Stomach (tissue), 9 donors: ENCODE results near the gene CEP72. TPM values are rescaled to one million over a fixed set of nuclear protein-coding genes. Genes with fewer than 3 reads are reported as not detected.
A peak's percentile ranks its signal among the peaks of the same experiment; 100 is the strongest.

Experiments
- DNase-seq, 2 donors: peaks; one replicate each; pipeline versions ENCODE4 v3.0.0 to v3.0.0-alpha.2; 2013 to 2019
- H3K27ac ChIP-seq, 5 donors: fragments of 200-600 bp in 4 of 5; sonication (generic) in 4 of 5; one replicate each; pipeline ENCODE4 v1.5.1; 2013 to 2019; ENCODE audit warnings: mild to moderate bottlenecking in 1 of 5, moderate library complexity in 1 of 5
- H3K27me3 ChIP-seq, 3 donors: fragments of 200-600 bp; sonication (generic); one replicate each; pipeline ENCODE4 v1.5.1; 2017 to 2019; ENCODE audit warnings: mixed run types in 1 of 3
- H3K36me3 ChIP-seq, 4 donors: fragments of 200-600 bp; sonication (generic); 1 replicate in 3 of 4; 2 replicates in 1 of 4; pipeline ENCODE4 v1.5.1; 2016 to 2019
- H3K4me1 ChIP-seq, 4 donors: fragments of 200-600 bp; sonication (generic); one replicate each; pipeline ENCODE4 v1.5.1; 2016 to 2019
- H3K4me3 ChIP-seq, 4 donors: fragments of 200-600 bp; sonication (generic) in 3 of 4; one replicate each; pipeline ENCODE4 v1.5.1; 2016 to 2019; ENCODE audit warnings: mild to moderate bottlenecking in 1 of 4
- H3K9me3 ChIP-seq, 4 donors: fragments of 200-600 bp; sonication (generic); one replicate each; pipeline ENCODE4 v1.5.1; 2016 to 2019
- EP300 ChIP-seq: sonication (generic); formaldehyde crosslinking; IDR thresholded peaks from one replicate; pipeline ENCODE4 v1.6.1; 2017; ENCODE audit warnings: antibody characterized with exemption
- POLR2A ChIP-seq, 4 donors: fragments of 450-650 bp; IDR thresholded peaks; one replicate each; pipeline ENCODE4 v1.6.1; 2016; ENCODE audit warnings: antibody characterized with exemption in 4 of 4, control low read depth in 2 of 4, mild to moderate bottlenecking in 1 of 4, moderate library complexity in 1 of 4
- POLR2AphosphoS5 ChIP-seq, 3 donors: sonication (generic); formaldehyde crosslinking; IDR thresholded peaks; one replicate each; pipeline ENCODE4 v1.6.1; 2016; ENCODE audit warnings: antibody characterized with exemption in 3 of 3
- WGBS, 5 donors: extraction: QIAGEN DNeasy Blood & Tissue Kit in 3 of 5; methylation state at CpG; one replicate each; pipeline versions ENCODE4 v1.1.5 to v1.1.7; 2013 to 2018; 5-methylcytosine and 5-hydroxymethylcytosine counted together
- intact Hi-C: fragments of 100-400 bp; cut with DNase I; formaldehyde crosslinking; loops from one replicate; pipeline ENCODE4 v1.15.1; 2023; ENCODE audit warnings: low total_unique reads
- polyA plus RNA-seq, 3 donors: library from polyadenylated mRNA; stranded (reverse); fragments of 200-250 nt; gene quantifications; one replicate each; pipeline ENCODE4 v1.2.3, GENCODE V29; 2013
- total RNA-seq, 5 donors: library from RNA; depleted of rRNA; stranded (reverse); fragments of >200 nt; gene quantifications; one replicate each; pipeline versions ENCODE4 v1.1.0 to v1.2.3, GENCODE V29; 2014 to 2016
- TF ChIP-seq, protein P1 (sequence below), 7 experiments: fragments of 450-650 bp in 4 of 7; fragments of 200-600 bp in 3 of 7; sonication (generic) in 3 of 7; IDR thresholded peaks; one replicate each; pipeline ENCODE4 v1.5.1; 2016 to 2019; ENCODE audit warnings: antibody characterized with exemption in 7 of 7, control low read depth in 2 of 7, mild to moderate bottlenecking in 1 of 7
- donor health status: healthy with polysubstance abuse.
- donor health status: Bipolar disorder and iron deficiency.
- donor health status: healthy.

CEP72 gene
- total and polyA plus RNA-seq, 8 donors, result 0.14 to 11.1 (median 2.1) TPM

DNA sequence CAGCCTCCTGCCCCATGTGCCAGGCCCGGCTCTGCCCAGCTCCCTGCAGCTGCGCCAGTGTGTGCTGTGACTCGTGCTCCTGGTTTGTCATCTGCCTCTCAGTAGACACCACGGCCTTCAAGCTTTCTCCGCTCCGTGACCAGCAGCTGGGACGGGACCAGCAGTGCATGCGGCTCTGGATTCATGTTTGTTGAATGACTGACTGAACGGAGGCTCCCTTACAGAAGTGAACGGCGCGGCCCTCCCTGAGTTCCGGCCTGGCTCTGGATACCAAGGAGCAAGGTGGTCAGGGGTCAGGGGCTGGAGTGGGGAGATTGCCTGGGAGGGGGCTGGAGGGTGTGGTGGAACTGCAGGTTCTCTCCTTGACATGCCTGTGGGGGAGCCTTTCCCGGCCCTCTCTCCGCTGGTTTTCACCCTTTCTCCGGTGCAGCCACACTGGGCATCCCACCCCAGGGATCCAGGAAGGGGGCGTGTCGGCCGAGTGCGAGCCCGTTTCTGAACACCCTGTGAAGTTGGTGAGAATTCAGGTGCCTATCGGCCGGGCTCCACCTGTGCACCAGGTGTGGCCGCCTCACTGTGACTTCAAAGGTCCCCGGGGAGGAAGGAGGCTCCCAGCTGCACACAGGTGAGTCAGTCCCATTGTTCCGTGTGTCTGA is 11.1 kb upstream of the CEP72 start:
- Histone ChIP-seq H3K4me3 (no peak overlapping the region), H3K27ac (no peak overlapping the region), H3K36me3 (no peaks in the 10 kb centered on the region), H3K9me3 (no peaks in the 10 kb centered on the region), H3K27me3 (peaks cover 0 to 81% (median 13%) of the 10 kb centered on the region in 3 donors), H3K4me1 (no peaks in the 10 kb centered on the region)
- intact Hi-C loops, result no loop called here
- 51 to 72% (median 60%) methylated on average over 21 to 26 of the region's 26 CpGs for WGBS, 5 donors
- peak; percentile 35 to 84 for DNase-seq
- TF ChIP-seq EP300 (no peak), POLR2A (IDR thresholded peaks at IDR 0.05) (no peak), POLR2AphosphoS5 (IDR thresholded peaks at IDR 0.05) (no peak)
- TF ChIP-seq, protein P1, sequence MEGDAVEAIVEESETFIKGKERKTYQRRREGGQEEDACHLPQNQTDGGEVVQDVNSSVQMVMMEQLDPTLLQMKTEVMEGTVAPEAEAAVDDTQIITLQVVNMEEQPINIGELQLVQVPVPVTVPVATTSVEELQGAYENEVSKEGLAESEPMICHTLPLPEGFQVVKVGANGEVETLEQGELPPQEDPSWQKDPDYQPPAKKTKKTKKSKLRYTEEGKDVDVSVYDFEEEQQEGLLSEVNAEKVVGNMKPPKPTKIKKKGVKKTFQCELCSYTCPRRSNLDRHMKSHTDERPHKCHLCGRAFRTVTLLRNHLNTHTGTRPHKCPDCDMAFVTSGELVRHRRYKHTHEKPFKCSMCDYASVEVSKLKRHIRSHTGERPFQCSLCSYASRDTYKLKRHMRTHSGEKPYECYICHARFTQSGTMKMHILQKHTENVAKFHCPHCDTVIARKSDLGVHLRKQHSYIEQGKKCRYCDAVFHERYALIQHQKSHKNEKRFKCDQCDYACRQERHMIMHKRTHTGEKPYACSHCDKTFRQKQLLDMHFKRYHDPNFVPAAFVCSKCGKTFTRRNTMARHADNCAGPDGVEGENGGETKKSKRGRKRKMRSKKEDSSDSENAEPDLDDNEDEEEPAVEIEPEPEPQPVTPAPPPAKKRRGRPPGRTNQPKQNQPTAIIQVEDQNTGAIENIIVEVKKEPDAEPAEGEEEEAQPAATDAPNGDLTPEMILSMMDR (IDR thresholded peaks at IDR 0.05), result no peak

DNA sequence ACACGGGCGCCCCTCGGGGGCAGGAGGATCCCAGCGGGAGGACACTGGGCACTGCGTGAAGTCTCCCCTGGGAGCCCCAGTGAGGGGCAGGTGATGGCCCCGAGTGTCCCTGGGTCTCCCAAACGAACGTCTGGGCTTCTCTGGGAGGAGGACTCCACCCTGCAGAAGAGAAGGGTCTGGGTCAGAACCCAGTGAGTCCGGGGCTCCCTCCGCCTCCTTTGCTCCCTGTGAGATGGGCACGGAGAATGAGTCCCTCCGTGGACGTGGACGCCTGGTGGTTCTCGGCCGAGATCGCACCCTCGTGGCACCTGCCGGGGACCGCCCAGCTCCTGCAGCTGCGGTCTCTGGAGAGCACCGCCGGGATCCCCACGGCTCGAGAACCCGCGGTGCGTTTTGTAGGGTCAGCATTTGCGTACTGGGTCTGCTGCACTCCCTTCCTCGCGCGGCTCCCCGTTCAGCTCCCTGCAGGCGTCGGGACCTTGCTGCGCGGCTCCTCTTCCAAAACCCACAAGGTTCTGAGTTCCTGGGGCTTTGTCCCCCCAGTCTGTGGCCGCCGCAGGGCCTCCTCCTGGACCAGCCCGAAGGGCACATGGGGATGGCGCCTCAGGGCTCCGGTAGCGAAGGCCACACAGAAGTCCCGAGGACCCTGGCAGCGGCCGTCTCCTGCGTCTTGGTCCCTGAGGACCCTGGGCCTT is 10.2 kb upstream of the CEP72 start:
- Histone ChIP-seq H3K36me3 (no peaks in the 10 kb centered on the region), H3K4me1 (peaks cover 0 to 3% (median under 1%) of the 10 kb centered on the region in 4 donors), H3K27ac (no peak overlapping the region), H3K4me3 (no peak overlapping the region), H3K27me3 (peaks cover 0 to 81% (median 13%) of the 10 kb centered on the region in 3 donors), H3K9me3 (no peaks in the 10 kb centered on the region)
- intact Hi-C loops, result no loop called here
- 88 to 90% (median 89%) methylated on average over 22 to 47 of the region's 47 CpGs for WGBS, 5 donors
- TF ChIP-seq EP300 (no peak), POLR2AphosphoS5 (IDR thresholded peaks at IDR 0.05) (no peak), POLR2A (IDR thresholded peaks at IDR 0.05) (no peak)
- TF ChIP-seq, protein P1 (IDR thresholded peaks at IDR 0.05), result no peak
- DNase-seq, result peak in 1 of 2 donors; percentile 23

DNA sequence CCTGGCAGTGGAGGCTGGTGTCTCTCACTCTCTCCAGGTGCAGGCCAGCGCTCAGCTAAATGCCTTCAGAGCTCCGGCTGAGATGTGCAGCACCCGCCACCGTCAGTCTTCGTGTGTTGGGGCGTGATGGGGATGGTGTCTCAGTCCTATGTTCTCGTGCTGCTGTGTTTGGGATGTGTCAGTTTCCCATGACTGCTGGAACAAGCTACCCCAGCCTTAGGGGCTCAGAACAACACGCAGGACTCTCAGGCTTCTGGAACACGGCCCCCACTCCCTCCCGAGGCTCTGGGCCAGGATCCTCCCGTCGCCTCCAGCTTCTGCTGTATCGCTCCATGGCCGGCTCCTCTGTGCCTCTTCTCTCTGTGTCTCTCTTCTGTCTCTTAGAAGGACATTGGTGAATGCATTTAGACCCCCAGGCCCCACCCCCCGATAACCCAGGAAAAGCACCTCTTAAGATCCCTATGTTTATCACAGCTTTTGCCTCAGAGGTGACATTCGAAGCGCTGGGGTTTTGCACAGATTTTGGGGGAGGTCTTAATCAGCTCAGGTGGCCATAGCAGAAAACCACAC is 9.6 kb upstream of the CEP72 start:
- no peak overlapping the region for H3K4me3 ChIP-seq
- peaks cover 0 to 9% (median 4%) of the 10 kb centered on the region in 4 donors for H3K4me1 ChIP-seq
- WGBS, 5 donors, result 78 to 92% (median 86%) methylated on average over 15 to 17 of the region's 17 CpGs
- H3K27ac ChIP-seq, result no peak overlapping the region
- no peaks in the 10 kb centered on the region for H3K36me3 ChIP-seq
- TF ChIP-seq POLR2A (IDR thresholded peaks at IDR 0.05) (no peak), POLR2AphosphoS5 (IDR thresholded peaks at IDR 0.05) (no peak), EP300 (no peak)
- TF ChIP-seq, protein P1 (IDR thresholded peaks at IDR 0.05), result no peak
- peaks cover 0 to 85% (median 13%) of the 10 kb centered on the region in 3 donors for H3K27me3 ChIP-seq
- intact Hi-C loops, result no loop called here
- peak in 1 of 2 donors; percentile 14 for DNase-seq
- H3K9me3 ChIP-seq, result no peaks in the 10 kb centered on the region

DNA sequence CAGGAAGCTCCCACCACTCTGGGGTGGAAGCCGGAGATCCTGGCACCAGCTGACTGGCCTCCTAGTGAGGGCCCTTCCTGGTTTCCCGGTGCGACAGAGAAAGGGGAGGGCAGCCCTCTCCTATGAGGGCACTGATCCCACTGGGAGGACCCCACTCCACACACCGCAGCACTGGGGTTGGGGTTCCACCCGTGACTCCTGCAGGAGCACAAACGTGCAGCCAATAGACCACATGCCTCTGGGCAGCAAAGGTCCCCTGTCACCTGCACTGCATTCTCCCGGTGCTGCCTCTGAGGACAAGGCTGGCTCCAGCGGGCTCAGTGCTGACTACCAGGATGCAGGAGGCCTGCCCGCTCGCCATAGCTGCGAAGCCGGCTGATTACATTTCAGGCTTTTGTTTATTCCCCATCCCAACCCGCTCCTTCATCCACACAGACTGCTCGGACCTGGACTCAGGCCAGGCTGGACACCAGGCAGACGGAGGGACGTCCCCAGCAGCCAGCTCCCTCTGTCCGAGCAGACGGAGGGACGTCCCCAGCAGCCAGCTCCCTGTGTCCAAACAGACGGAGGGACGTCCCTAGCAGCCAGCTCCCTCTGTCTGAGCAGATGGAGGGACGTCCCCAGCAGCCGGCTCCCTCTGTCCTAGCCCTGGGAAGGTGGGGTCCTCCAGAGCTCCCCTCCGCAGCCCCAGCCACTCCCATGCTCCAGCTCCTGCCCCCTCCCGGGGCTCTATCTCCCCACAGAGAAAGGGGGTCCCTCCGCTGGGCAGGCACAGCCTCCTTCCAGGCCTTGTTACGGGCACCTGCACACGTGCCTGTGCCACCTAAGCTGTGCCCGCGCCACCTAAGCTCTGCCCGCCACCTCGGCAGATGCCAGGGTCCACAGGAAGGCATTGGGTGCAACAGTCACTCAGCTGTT is 8.8 kb upstream of the CEP72 start:
- 45 to 72% (median 60%) methylated on average over 30 to 32 of the region's 32 CpGs for WGBS, 5 donors
- TF ChIP-seq POLR2AphosphoS5 (IDR thresholded peaks at IDR 0.05) (no peak), POLR2A (IDR thresholded peaks at IDR 0.05) (no peak), EP300 (no peak)
- TF ChIP-seq, protein P1 (IDR thresholded peaks at IDR 0.05), result no peak

More for the DNA sequence above, 8.8 kb upstream of the CEP72 start:
- Histone ChIP-seq H3K9me3 (no peaks in the 10 kb centered on the region), H3K4me1 (peaks cover 0 to 15% (median 6%) of the 10 kb centered on the region in 4 donors), H3K27ac (no peak overlapping the region), H3K4me3 (no peak overlapping the region), H3K36me3 (no peaks in the 10 kb centered on the region), H3K27me3 (peaks cover 0 to 92% (median 13%) of the 10 kb centered on the region in 3 donors)
- DNase-seq, result peak; percentile 21
- intact Hi-C loops, result no loop called here
